Cortex of kidney (tissue), 1 donor: ENCODE results near the gene FAM118B.

Experiments
- DNase-seq: peaks from one replicate; lab custom pipeline; 2025; lab: John Stamatoyannopoulos, UW

FAM118B gene

DNA sequence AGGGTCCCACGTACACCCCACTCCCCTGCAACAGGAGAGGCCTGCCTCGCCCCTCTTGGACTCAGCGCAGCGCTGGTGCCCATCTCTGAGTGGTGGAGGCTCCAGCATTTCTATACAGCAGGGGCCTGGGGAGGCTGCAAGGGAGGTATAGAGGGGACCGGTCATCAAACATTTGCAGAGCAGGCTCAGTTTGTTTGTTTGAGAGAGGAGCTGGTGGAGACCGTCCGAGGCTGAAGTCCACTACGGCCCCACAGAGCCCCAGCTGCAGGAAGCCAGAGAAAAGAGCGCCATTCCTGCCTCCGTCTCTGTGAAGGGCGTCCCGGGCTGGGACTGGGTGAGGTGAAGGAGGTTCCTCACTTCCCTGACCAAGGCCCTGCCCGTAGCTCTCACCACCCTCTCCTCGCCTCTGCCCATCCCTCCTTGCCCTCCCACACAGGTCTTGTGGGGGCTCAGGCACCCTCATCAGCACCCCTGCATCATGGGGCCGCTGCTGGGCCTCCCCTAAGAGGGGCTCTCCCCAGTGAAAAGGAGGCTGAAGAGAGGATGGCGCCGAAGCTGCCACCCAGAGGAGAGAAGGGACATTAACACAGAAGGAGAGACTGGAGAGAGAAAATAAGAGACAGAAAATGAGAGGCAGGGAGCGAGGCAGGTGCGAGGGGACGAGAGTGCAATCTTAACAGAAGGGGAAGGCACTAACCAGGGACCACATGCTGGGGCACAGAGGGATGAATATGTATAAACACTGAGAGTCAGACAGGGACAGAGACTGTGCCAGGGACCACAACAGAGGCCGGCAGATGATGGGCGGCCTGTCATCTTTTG lies 24.7 kb upstream of the FAM118B start:
- no peak for DNase-seq

DNA sequence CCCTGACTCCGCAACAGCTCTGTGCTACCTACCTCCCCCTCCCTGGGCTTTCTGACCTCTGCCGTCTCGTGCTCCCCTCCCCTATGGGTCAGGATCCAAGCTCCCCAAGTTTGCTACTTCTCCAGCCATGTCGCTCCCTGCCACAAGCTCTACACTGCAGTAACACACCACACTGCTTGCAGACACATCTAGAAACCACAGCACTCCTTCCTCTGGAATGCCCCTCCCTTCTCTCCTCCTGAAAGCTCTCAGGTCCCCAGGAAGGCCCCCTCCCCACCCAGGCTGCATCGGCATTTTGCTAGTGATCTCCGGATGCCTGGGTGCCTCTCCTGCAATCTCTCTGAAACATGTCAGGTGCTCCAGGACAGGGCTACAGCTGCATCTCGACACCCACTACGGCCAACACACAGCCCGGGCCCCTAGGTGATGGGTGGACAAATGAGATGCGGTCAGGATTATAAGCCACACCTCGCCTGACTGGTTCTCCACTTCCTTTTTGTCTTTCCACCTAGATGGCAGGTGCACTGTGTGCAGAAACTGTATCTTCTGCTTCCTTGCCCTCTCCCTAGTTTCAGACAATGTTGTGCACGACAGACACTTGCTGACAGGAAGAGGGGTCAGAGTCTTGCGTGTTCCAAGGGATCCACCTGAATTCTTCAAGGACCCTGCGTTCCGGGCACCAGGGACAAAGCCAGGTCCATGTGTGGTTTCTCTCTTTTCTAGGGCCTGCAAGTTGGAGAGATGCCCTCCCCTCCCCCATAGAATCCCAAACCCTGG lies 23.1 kb upstream of the FAM118B start:
- no peak for DNase-seq

- no peak for DNase-seq
Measured at GRCh38 chr11:126189109-126189929, 22.3 kb upstream of the FAM118B start.

DNA sequence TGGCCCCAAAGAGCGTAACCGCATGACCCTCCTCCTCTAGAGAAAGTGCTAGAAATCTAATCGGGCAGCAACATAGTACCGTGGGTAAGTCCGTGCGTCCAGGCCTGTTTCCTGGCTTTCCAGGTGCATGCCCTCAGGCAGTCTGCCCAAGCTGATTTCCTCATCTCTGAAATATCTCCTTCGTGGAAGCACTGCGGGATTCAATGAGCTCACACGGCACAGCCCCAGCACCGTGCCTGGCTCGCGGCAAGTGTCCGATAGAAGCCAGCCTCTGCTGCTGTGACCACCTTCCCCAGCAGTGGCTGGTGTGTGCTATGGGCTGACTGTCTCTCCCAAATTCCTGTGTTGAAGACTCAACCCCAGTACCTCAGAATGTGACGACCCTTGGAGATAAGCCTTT lies 20.8 kb upstream of the FAM118B start:
- DNase-seq: no peak

GRCh38 chr11:126191379-126192073 lies 20.1 kb upstream of the FAM118B start:
- DNase-seq: no peak

DNA sequence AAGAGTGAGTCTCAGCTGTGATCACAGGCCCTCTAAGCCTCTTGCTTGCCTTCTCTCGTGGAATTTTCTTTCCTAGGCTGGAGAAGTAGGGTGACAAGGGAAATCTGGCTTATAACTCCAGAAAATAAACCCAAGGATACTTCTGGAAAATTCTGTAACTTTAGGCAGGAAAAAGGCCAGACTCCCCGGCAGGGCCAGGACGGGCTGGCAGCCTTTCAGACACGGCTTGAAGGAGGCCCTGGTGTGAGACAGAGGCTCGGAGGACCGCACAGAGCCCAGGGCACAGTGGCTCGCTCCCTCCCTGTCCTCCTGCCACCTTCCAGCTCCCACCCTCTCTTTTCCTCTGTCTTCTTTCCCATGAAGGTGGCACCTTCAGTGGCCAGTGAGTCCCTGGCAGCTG lies 19.2 kb upstream of the FAM118B start:
- no peak for DNase-seq

GRCh38 chr11:126193038-126193478 lies 18.5 kb upstream of the FAM118B start:
- DNase-seq: no peak

- DNase-seq: no peak
Measured at GRCh38 chr11:126194121-126194543, 17.4 kb upstream of the FAM118B start.

GRCh38 chr11:126195119-126195518 lies 16.5 kb upstream of the FAM118B start:
- DNase-seq: no peak

DNA sequence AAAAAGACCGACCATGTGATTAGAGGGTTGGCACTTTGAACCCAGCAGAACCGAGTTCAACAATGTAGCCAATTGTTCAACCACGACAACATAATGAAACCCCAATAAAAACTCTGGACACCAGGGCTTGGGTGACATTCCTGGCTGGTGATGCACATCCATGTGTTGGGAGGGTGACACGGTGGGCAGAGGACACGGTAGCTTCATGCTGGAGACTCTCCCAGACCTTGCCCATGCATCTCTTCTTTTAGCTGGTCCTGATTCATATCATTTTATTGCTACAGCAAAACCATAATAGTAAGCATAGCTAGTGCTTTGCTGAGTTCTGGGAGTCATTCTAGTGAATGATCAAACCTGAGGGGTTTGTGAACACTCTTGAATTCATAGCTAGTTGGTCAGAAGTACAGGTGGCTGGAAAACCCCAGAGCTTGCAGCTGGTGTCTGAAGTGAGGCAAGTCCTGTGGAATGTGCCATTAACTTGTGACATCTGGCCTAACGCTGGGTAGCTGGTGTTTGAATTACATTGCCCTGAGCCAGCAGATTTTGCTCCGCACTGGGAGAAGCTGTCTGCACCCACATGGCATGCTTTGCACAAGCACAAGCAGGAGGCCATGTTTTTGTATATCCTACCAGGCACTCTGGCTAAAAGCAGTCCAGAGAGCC lies 14.2 kb upstream of the FAM118B start:
- no peak for DNase-seq

DNA sequence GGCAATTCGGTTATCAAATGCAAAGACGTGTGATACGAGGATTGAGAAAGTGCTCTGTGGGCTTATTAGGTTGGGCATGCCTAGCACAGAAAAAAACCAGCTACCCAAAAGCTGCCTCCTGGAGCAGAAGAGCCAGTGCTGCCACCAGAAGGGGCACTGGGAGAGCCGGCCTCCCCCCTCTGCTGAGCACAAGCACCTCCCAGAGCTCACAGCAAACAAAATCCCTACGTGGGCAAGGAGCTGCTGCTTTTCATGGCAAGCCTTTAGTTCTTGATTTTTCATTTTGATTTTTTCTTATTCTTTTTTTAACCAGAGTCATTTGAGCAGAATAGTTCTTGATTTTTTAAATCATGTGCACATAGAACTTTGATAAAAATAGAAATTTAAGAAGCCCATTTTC lies 12.9 kb upstream of the FAM118B start:
- no peak for DNase-seq

GRCh38 chr11:126202646-126203359 lies 8.8 kb upstream of the FAM118B start:
- no peak for DNase-seq

- no peak for DNase-seq
Measured at GRCh38 chr11:126205359-126205758, 6.2 kb upstream of the FAM118B start.

- no peak for DNase-seq
Measured at GRCh38 chr11:126207896-126208295, 3.7 kb upstream of the FAM118B start.

GRCh38 chr11:126210871-126211235 lies 729 bp upstream of the FAM118B start:
- DNase-seq: no peak

DNA sequence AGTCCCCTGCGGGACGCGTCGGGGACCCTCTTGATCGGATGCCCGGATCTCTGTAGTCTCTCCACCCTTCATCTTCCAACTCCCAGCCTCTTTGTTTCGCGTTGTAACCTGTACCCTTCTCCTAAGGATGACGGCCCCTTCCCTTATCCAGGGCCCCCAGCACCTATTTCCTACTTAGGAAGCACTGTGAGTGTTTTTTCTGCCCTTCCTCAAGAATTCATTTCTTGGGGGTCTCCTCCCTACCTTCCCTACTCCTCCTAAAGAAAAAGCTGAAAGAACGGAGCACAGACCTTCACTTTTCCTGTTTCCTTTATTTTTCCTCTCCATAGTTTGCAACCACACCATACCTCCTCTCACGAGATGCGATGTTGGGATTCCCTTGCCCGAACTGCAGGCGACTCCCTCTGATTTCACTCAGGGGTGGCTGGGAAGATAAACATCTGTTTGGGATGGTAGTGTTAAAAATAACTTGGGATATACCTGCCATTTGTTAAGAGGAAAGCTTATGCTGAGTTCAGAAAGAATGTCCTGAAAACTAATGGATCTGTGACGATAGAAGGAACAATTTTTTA lies 593 bp downstream of the FAM118B start:
- DNase-seq: no peak

- no peak for DNase-seq
Measured at GRCh38 chr11:126214441-126214840, 2.9 kb downstream of the FAM118B start.

DNA sequence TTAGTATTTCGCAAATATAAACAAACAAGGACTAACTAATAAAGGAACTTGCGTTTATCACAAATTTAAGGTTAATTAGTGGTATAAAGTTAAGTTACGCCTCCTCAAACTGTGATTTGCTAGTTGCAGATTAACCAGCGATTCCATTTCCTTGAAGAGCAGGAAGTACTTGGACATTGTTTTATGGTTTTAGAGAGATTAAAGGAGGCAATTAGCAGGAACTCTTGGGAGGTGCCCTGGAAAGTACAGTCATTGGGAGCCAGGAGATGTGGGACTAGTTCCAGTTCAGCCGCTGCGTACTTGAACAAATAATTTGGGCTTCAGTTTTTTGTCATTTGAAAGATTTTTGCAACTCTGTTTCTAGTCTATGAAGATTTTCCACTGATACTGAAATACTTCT lies 3.3 kb downstream of the FAM118B start:
- no peak for DNase-seq

- DNase-seq: no peak
Measured at GRCh38 chr11:126216526-126217305, 5.1 kb downstream of the FAM118B start.
